ENCODE results near the gene SP140. TPM values are rescaled to one million over a fixed set of nuclear protein-coding genes. Genes with fewer than 3 reads are reported as not detected.
"Not testable (repeated sequence)": the region's sequence is repeated elsewhere in the genome, so short reads cannot be mapped to it uniquely, and the experiment has no call there.

The SP140 gene
- total RNA-seq, 3 donors from 2014 or later = 3.1 to 4.9 (median 3.7) TPM

DNA sequence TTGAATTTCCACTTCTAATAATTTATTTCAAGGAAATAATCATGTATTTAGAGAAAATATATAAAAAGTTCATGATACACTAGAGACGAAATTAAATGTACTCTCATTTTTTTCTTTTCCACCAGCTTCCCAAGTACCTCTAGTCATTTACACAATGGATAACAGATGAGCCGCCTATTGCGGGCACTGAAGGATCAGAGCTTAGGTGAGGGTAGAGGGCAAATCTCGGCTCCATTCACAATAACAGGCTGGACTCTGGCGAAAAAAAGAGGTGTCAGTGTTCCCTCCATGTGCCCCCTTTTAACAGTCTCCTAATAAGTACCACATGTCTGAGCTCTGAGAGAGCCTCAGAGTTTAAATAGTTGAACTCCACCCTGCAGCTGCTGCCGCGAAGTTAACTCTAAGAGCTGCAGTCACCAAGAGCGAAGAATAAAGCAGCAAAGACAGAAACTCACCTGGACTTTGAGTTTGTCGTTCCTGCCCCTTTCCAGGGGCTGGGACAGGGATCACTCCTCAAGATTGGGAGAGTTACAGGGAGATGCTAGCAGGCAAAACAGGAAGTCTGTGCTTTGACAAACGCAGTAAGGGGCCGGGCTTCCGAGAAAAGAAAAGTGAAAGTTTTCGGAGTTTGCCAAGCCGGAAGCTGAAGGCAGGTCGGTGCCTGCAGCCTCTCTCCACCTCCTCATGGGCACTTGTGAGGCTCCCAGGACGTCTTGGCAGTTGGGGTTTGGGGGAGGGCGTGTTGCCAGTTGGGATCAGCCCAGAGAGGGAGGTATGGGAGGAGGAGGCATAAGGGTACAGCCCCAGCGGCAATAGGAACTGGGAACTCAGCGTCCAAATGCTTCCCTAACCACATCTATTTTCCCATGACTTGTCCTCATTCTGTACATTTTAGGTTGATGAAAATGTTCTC is 5.9 kb upstream of the SP140 start, which contains the start of gene SP110:
SP110 (minus strand) TSS at position 566 of the 913 bp plus-strand sequence. CDS start 3,057 bp downstream, outside the sequence.
- no peaks in the 10 kb centered on the region for H3K36me3 ChIP-seq (ENCODE audit: low read depth)
- H3K4me1 ChIP-seq (ENCODE audit: low read depth) = peaks cover 11% of the 10 kb centered on the region
- peak; percentile 86 to 90 (median 86) for DNase-seq
- no peaks in the 10 kb centered on the region for H3K9me3 ChIP-seq
- H3K4me3 ChIP-seq = peak within 1 kb of the TSS; percentile 39
- peak; percentile 97 for ATAC-seq
- intact Hi-C loops (cut with DNase I, micrococcal nuclease) = no loop called here
- TF ChIP-seq, protein P1, sequence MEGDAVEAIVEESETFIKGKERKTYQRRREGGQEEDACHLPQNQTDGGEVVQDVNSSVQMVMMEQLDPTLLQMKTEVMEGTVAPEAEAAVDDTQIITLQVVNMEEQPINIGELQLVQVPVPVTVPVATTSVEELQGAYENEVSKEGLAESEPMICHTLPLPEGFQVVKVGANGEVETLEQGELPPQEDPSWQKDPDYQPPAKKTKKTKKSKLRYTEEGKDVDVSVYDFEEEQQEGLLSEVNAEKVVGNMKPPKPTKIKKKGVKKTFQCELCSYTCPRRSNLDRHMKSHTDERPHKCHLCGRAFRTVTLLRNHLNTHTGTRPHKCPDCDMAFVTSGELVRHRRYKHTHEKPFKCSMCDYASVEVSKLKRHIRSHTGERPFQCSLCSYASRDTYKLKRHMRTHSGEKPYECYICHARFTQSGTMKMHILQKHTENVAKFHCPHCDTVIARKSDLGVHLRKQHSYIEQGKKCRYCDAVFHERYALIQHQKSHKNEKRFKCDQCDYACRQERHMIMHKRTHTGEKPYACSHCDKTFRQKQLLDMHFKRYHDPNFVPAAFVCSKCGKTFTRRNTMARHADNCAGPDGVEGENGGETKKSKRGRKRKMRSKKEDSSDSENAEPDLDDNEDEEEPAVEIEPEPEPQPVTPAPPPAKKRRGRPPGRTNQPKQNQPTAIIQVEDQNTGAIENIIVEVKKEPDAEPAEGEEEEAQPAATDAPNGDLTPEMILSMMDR (IDR thresholded peaks at IDR 0.05) = no peak

DNA sequence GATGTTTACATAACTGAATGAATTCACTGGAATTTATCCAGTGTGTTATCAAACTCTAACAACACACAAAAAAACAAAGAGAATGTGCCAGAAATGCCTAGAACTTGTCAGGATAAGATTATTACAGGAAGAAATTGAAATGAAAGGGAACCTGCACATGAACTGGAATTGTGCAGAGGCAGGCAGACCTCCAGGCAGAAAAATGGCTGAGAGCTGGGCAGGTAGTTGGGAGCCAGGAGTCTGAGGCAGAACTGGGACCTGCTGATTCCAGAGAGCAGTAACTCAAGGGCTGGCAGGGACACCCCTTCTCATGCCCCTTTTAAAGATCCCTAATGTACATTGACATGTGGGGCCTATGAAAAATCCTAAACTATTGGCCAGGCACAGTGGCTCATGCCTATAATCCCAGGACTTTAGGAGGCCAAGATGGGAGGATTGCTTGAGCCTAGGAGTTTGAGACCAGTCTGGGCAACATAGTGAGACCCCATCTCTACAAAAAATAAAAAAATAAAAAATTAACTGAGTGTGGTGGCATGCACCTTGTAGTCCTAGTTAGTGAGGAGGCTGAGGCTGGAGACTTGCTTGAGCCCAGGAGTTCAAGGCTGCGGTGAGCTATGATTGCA is 5.1 kb upstream of the SP140 start:
- Histone ChIP-seq H3K4me1 (ENCODE audit: low read depth) (peaks cover 11% of the 10 kb centered on the region), H3K9me3 (no peaks in the 10 kb centered on the region), H3K4me3 (no peak overlapping the region), H3K36me3 (ENCODE audit: low read depth) (no peaks in the 10 kb centered on the region)
- DNase-seq (no peak), ATAC-seq (no peak)
- TF ChIP-seq, protein P1 (IDR thresholded peaks at IDR 0.05) = no peak
- intact Hi-C loops (cut with DNase I, micrococcal nuclease) = no loop called here

- intact Hi-C loops (cut with DNase I, micrococcal nuclease) = no loop called here
- H3K4me1 ChIP-seq (ENCODE audit: low read depth) = peaks cover 11% of the 10 kb centered on the region
- DNase-seq (no peak), ATAC-seq (no peak)
- H3K4me3 ChIP-seq = no peak overlapping the region
- H3K36me3 ChIP-seq (ENCODE audit: low read depth) = no peaks in the 10 kb centered on the region
- TF ChIP-seq, protein P1 (IDR thresholded peaks at IDR 0.05) = no peak
- H3K9me3 ChIP-seq = no peaks in the 10 kb centered on the region
These were observed 4.0 kb upstream of the SP140 start for GRCh38 chr2:230221493-230221892.

GRCh38 chr2:230222829-230223228 is 2.7 kb upstream of the SP140 start:
- DNase-seq; H3K36me3 ChIP-seq (ENCODE audit: low read depth); intact Hi-C loops (cut with DNase I, micrococcal nuclease); ATAC-seq; H3K9me3 ChIP-seq; H3K4me3 ChIP-seq: not testable (repeated sequence)
- peaks cover 11% of the 10 kb centered on the region for H3K4me1 ChIP-seq (ENCODE audit: low read depth)

- Histone ChIP-seq H3K4me3 (no peak overlapping the region), H3K4me1 (ENCODE audit: low read depth) (no peaks in the 10 kb centered on the region), H3K36me3 (ENCODE audit: low read depth) (no peaks in the 10 kb centered on the region), H3K9me3 (no peaks in the 10 kb centered on the region)
- intact Hi-C loops (cut with DNase I, micrococcal nuclease) = no loop called here
- ATAC-seq (no peak), DNase-seq (no peak)
- TF ChIP-seq, protein P1 (IDR thresholded peaks at IDR 0.05) = no peak
These were observed 1.1 kb upstream of the SP140 start for GRCh38 chr2:230224458-230224857.

- no peak for DNase-seq
- no peak overlapping the region for H3K4me3 ChIP-seq
These were observed 565 bp downstream of the SP140 start for GRCh38 chr2:230226051-230226551.

More at GRCh38 chr2:230226051-230226551, 565 bp downstream of the SP140 start:
- H3K4me1 ChIP-seq (ENCODE audit: low read depth) = no peaks in the 10 kb centered on the region
- peak; percentile 71 for ATAC-seq
- no peaks in the 10 kb centered on the region for H3K36me3 ChIP-seq (ENCODE audit: low read depth)
- intact Hi-C loops (cut with DNase I, micrococcal nuclease) = no loop called here
- TF ChIP-seq, protein P1 (IDR thresholded peaks at IDR 0.05) = no peak
- H3K9me3 ChIP-seq = no peaks in the 10 kb centered on the region
